HepG2 (cell line): ENCODE results near the gene MRNIP. TPM values are rescaled to one million over a fixed set of nuclear protein-coding genes. Genes with fewer than 3 reads are reported as not detected.

Experiments
- ATAC-seq: fragments of 200-7000 bp; cut with Tn5 transposase; 3 replicates; pipeline ENCODE4 v1.9.1; 2020; ENCODE audit warnings: mild to moderate bottlenecking, moderate library complexity
- BruUV-seq: library from RNA; stranded (reverse); fragments of 400-500 nt; replicated peaks from 2 replicates; lab custom pipeline; 2021; lab: Mats Ljungman, UMichigan
- CTCF ChIA-PET: fragments of 300-600 bp; formaldehyde crosslinking; extraction: SDS; loops from one replicate; lab custom pipeline; 2021; ENCODE audit warnings: low total read pairs, inconsistent platforms, low intra/inter-chr PET ratio; lab: Yijun Ruan, JAX
- POLR2A ChIA-PET: fragments of 350-600 bp; sonication (Branson Sonifier 250); formaldehyde crosslinking; loops from one replicate; lab custom pipeline; 2020; ENCODE audit warnings: antibody characterized with exemption, inconsistent platforms; lab: Yijun Ruan, JAX
- DNase-seq: peaks from one replicate; pipeline ENCODE4 v3.0.0-alpha.2; 2015; ENCODE audit warnings: low spot score
- FAIRE-seq: peaks from 3 replicates; lab custom pipeline; 2011; peaks lifted over from hg19 to GRCh38; lab: Jason Lieb, UNC
- H2AFZ ChIP-seq: one replicate; pipeline ENCODE4 v1.6.1; 2011; ENCODE audit warnings: low read length, inconsistent platforms
- H3K27ac ChIP-seq: fragments of 300-600 bp; 3 replicates; pipeline ENCODE4 v1.8.0; 2011; ENCODE audit warnings: mixed run types, mild to moderate bottlenecking, mixed read lengths, low read length, inconsistent platforms; ENCODE audit not compliant: insufficient read depth; ENCODE audit errors: extremely low read length
- H3K27me3 ChIP-seq, 2 experiments: fragments of 200-600 bp in 1 of 2; 2 replicates in 1 of 2; 3 replicates in 1 of 2; pipeline versions ENCODE4 v1.6.0 to v1.8.0; 2011; ENCODE audit warnings: low read length in 2 of 2, mild to moderate bottlenecking in 2 of 2, moderate library complexity in 2 of 2, inconsistent platforms in 1 of 2; ENCODE audit not compliant: insufficient read depth in 2 of 2, control insufficient read depth in 1 of 2
- H3K36me3 ChIP-seq, 2 experiments: fragments of 200-600 bp in 1 of 2; replicated peaks in 1 of 2; 2 replicates in 1 of 2; 3 replicates in 1 of 2; pipeline versions ENCODE4 v1.5.1 to v1.8.0; 2011; ENCODE audit warnings: low read length in 2 of 2, inconsistent platforms in 1 of 2; ENCODE audit not compliant: insufficient read depth in 2 of 2, control insufficient read depth in 1 of 2
- H3K4me1 ChIP-seq: 2 replicates; pipeline ENCODE4 v1.5.1; 2012; ENCODE audit warnings: low read length, inconsistent platforms; ENCODE audit not compliant: insufficient read depth
- H3K4me2 ChIP-seq: 2 replicates; pipeline ENCODE4 v1.6.0; 2011; ENCODE audit warnings: low read depth, low read length, inconsistent platforms
- H3K4me3 ChIP-seq, 3 experiments: fragments of 200-600 bp in 1 of 3; sonication (generic), shearing (Covaris generic) in 1 of 3; replicated peaks in 1 of 3; 2 replicates each; pipeline ENCODE4 v1.5.1; 2011 to 2016; ENCODE audit warnings: low read length in 3 of 3, inconsistent platforms in 2 of 3, low read depth in 2 of 3, mild to moderate bottlenecking in 2 of 3, control low read depth in 1 of 3, mixed read lengths in 1 of 3; ENCODE audit not compliant: insufficient read depth in 1 of 3
- H3K79me2 ChIP-seq: one replicate; pipeline ENCODE4 v1.6.1; 2011; ENCODE audit warnings: low read length, inconsistent platforms; ENCODE audit not compliant: insufficient read depth
- H3K9ac ChIP-seq: 2 replicates; pipeline ENCODE4 v1.6.0; 2011; ENCODE audit warnings: mild to moderate bottlenecking, low read depth, low read length, inconsistent platforms; ENCODE audit not compliant: insufficient read depth
- H3K9me3 ChIP-seq: 2 replicates; pipeline ENCODE4 v1.5.1; 2012; ENCODE audit warnings: mild to moderate bottlenecking, low read length
- H4K20me1 ChIP-seq: 2 replicates; pipeline ENCODE4 v1.6.0; 2011; ENCODE audit warnings: inconsistent platforms, mild to moderate bottlenecking, low read length, moderate library complexity; ENCODE audit not compliant: insufficient read depth
- ARHGAP35 ChIP-seq: sonication (generic); formaldehyde crosslinking; IDR thresholded peaks from 2 replicates; pipeline ENCODE4 v1.9.0; 2022; ENCODE audit warnings: mild to moderate bottlenecking, inconsistent platforms, moderate library complexity, missing genetic modification reagents, borderline replicate concordance
- BCL6 ChIP-seq: IDR thresholded peaks from 2 replicates; pipeline ENCODE4 v1.6.1; 2016; ENCODE audit warnings: missing genetic modification reagents, missing compliant biosample characterization
- CENPX ChIP-seq: sonication (generic); formaldehyde crosslinking; IDR thresholded peaks from 2 replicates; pipeline ENCODE4 v1.9.0; 2021; ENCODE audit warnings: mild to moderate bottlenecking, missing genetic modification reagents, moderate library complexity
- MIER2 ChIP-seq: IDR thresholded peaks from 2 replicates; pipeline ENCODE4 v1.6.1; 2016; ENCODE audit warnings: missing biosample characterization, missing genetic modification reagents
- SAFB2 ChIP-seq: sonication (generic); formaldehyde crosslinking; IDR thresholded peaks from 2 replicates; pipeline ENCODE4 v1.5.1; 2020; ENCODE audit warnings: missing genetic modification reagents, low read depth, mild to moderate bottlenecking, borderline replicate concordance
- SIN3A ChIP-seq: IDR thresholded peaks from 2 replicates; pipeline ENCODE4 v1.6.1; 2011; ENCODE audit warnings: low read depth, mild to moderate bottlenecking, control low read depth, low read length, borderline replicate concordance
- SP2 ChIP-seq: sonication (generic); formaldehyde crosslinking; IDR thresholded peaks from 2 replicates; pipeline ENCODE4 v1.5.1; 2020; ENCODE audit warnings: mild to moderate bottlenecking, missing genetic modification reagents
- ZEB1 ChIP-seq: IDR thresholded peaks from 2 replicates; pipeline ENCODE4 v1.6.1; 2012; ENCODE audit warnings: mild to moderate bottlenecking, low read depth, inconsistent platforms; ENCODE audit not compliant: insufficient replicate concordance
- ZFP82 ChIP-seq: sonication (generic); formaldehyde crosslinking; IDR thresholded peaks from 2 replicates; pipeline ENCODE4 v1.5.1; 2020; ENCODE audit warnings: mild to moderate bottlenecking, missing genetic modification reagents, borderline replicate concordance
- ZIK1 ChIP-seq: sonication (generic); formaldehyde crosslinking; IDR thresholded peaks from 2 replicates; pipeline ENCODE4 v1.5.0; 2020; ENCODE audit warnings: mild to moderate bottlenecking, low read depth, missing genetic modification reagents, borderline replicate concordance
- ZNF33A ChIP-seq: sonication (generic); formaldehyde crosslinking; IDR thresholded peaks from 2 replicates; pipeline ENCODE4 v1.5.1; 2020; ENCODE audit warnings: missing genetic modification reagents, mild to moderate bottlenecking, moderate library complexity, borderline replicate concordance
- WGBS: methylation state at CpG from one replicate; pipeline ENCODE4 v1.1.6; 2017; ENCODE audit warnings: low lambda C conversion rate; 5-methylcytosine and 5-hydroxymethylcytosine counted together
- in situ Hi-C: cut with HindIII; loops from 2 replicates; pipeline ENCODE4 v1.10.0; 2017; ENCODE audit warnings: low pct_unique_long_range_greater_than_20kb; ENCODE audit not compliant: extremely low pct_ligation_motif_present
- intact Hi-C: fragments of 100-400 bp; cut with micrococcal nuclease; formaldehyde crosslinking; loops from one replicate; pipeline ENCODE4 v1.10.0; 2022; ENCODE audit not compliant: unreplicated experiment
- polyA plus RNA-seq, 8 experiments: library from polyadenylated mRNA; depleted of rRNA in 3 of 8; stranded (reverse) in 7 of 8; unstranded in 1 of 8; fragments of >200 nt; fragmentation: Illumina TruSeq in 4 of 8; extraction: Trizol in 4 of 8; gene quantifications; 2 replicates each; pipeline versions ENCODE4 v1.2.1 to v1.2.3, GENCODE V29; 2011 to 2016; ENCODE audit warnings: low read depth in 4 of 8, missing spikeins in 1 of 8, mixed read lengths in 1 of 8; ENCODE audit not compliant: insufficient read depth in 1 of 8
- total RNA-seq, 5 experiments: library from RNA; depleted of rRNA; stranded (reverse); fragments of >200 nt; fragmentation: Illumina TruSeq; extraction: Trizol; gene quantifications; 2 replicates each; pipeline ENCODE4 v1.2.3, GENCODE V29; 2016; ENCODE audit warnings: low read depth in 1 of 5
- TF ChIP-seq, protein P1 (sequence below): sonication (generic); formaldehyde crosslinking; conservative IDR thresholded peaks from 2 replicates; pipeline ENCODE4 v1.5.0; 2020; ENCODE audit warnings: missing genetic modification reagents
- TF ChIP-seq, protein P2 (sequence below): sonication (generic); formaldehyde crosslinking; IDR thresholded peaks from 2 replicates; pipeline ENCODE4 v1.4.0; 2020; ENCODE audit warnings: missing genetic modification reagents, borderline replicate concordance
- TF ChIP-seq, protein P3 (sequence below): sonication (generic); formaldehyde crosslinking; IDR thresholded peaks from 2 replicates; pipeline ENCODE4 v1.4.0; 2020; ENCODE audit warnings: missing genetic modification reagents, borderline replicate concordance

The MRNIP gene
- total and polyA plus RNA-seq, 2 of the 13 experiments (the other 11 are each of a cell fraction or from before 2014, with no cell fraction given): 15.5 to 34.1 TPM

DNA sequence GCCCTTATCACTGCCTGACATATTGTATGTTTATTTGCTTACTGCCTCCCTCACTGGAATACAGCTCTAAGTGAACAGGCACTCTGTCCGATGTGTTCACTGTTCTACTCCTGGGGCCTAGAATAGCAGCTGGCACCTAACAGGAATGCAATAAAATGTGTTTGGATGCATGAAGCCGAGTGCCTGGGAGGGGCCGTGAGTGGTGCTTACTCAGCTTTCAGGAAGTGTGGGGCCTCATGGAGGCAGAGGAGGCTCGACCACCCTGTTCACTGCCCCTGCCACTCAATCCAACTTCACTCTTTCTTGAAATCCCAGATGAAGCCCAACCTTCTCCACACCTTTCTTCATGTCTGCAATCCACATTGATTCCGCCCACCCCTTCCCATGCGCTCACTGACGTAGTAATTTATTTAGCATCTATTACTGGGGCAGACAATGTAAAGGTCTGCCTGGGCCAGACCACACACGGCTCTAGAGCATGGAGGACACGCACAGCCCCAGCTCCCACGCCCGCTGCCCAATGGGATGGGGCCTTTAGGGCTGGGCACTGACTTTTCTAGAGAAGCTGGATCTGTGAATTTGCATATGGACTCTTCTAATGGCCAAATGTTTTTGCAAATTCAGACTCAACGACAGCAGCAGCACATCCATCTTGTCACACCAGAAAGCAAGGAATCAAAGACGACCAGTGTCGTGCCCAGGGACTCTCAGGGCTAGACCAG is 27.7 kb upstream of the MRNIP start (continued):
- no peak for TF ChIP-seq ARHGAP35 (CRISPR knock-in tag)

DNA sequence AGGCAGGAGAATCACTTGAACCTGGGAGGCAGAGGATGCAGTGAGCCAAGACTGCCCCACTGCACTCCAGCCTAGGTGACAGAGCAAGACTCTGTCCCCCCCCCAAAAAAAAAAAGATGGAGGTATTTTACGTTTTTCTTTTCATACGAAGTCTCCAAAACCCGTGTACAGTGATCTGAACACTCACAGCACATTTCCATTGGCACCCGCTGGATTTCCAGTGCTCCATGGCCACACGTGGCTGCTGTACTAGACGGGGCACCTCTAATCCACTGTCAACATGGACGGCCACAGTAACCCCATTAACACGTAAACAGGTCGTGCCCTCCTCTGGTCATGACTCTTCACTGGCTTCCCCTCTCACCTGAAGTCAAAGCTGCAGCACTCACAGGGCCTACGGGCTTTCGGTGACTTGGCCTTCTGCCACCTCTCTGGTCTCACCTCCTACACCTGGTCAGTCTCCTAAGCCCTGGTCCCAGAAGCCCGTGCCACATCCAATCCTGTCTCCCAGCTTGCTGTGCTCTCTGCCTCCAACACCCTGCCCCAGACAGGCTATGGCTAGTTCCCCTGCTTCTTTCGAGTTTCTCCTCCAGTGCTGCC is 27.0 kb upstream of the MRNIP start:
- Histone ChIP-seq H2AFZ (no peak overlapping the region), H3K79me2 (no peaks in the 10 kb centered on the region), H3K4me1 (no peaks in the 10 kb centered on the region), H3K27me3 (no peaks in the 10 kb centered on the region), H4K20me1 (no peaks in the 10 kb centered on the region), H3K27ac (no peak overlapping the region), H3K9ac (no peak overlapping the region), H3K4me3 (no peak overlapping the region)
- in situ Hi-C loops: no loop called here
- FAIRE-seq: no peak
- no peak for TF ChIP-seq SP2
- TF ChIP-seq, protein P1, sequence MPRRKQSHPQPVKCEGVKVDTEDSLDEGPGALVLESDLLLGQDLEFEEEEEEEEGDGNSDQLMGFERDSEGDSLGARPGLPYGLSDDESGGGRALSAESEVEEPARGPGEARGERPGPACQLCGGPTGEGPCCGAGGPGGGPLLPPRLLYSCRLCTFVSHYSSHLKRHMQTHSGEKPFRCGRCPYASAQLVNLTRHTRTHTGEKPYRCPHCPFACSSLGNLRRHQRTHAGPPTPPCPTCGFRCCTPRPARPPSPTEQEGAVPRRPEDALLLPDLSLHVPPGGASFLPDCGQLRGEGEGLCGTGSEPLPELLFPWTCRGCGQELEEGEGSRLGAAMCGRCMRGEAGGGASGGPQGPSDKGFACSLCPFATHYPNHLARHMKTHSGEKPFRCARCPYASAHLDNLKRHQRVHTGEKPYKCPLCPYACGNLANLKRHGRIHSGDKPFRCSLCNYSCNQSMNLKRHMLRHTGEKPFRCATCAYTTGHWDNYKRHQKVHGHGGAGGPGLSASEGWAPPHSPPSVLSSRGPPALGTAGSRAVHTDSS (CRISPR knock-in tag): no peak
- TF ChIP-seq ZEB1: no peak
- no peak for TF ChIP-seq ZNF33A (CRISPR knock-in tag)
- TF ChIP-seq ZIK1 (CRISPR knock-in tag): no peak
- no peak for TF ChIP-seq BCL6 (CRISPR knock-in tag)
- TF ChIP-seq ZFP82: no peak
- TF ChIP-seq CENPX (CRISPR knock-in tag): no peak
- no peak for TF ChIP-seq SIN3A
- TF ChIP-seq, protein P2, sequence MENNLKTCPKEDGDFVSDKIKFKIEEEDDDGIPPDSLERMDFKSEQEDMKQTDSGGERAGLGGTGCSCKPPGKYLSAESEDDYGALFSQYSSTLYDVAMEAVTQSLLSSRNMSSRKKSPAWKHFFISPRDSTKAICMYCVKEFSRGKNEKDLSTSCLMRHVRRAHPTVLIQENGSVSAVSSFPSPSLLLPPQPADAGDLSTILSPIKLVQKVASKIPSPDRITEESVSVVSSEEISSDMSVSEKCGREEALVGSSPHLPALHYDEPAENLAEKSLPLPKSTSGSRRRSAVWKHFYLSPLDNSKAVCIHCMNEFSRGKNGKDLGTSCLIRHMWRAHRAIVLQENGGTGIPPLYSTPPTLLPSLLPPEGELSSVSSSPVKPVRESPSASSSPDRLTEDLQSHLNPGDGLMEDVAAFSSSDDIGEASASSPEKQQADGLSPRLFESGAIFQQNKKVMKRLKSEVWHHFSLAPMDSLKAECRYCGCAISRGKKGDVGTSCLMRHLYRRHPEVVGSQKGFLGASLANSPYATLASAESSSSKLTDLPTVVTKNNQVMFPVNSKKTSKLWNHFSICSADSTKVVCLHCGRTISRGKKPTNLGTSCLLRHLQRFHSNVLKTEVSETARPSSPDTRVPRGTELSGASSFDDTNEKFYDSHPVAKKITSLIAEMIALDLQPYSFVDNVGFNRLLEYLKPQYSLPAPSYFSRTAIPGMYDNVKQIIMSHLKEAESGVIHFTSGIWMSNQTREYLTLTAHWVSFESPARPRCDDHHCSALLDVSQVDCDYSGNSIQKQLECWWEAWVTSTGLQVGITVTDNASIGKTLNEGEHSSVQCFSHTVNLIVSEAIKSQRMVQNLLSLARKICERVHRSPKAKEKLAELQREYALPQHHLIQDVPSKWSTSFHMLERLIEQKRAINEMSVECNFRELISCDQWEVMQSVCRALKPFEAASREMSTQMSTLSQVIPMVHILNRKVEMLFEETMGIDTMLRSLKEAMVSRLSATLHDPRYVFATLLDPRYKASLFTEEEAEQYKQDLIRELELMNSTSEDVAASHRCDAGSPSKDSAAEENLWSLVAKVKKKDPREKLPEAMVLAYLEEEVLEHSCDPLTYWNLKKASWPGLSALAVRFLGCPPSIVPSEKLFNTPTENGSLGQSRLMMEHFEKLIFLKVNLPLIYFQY: no peak
- TF ChIP-seq, protein P3, sequence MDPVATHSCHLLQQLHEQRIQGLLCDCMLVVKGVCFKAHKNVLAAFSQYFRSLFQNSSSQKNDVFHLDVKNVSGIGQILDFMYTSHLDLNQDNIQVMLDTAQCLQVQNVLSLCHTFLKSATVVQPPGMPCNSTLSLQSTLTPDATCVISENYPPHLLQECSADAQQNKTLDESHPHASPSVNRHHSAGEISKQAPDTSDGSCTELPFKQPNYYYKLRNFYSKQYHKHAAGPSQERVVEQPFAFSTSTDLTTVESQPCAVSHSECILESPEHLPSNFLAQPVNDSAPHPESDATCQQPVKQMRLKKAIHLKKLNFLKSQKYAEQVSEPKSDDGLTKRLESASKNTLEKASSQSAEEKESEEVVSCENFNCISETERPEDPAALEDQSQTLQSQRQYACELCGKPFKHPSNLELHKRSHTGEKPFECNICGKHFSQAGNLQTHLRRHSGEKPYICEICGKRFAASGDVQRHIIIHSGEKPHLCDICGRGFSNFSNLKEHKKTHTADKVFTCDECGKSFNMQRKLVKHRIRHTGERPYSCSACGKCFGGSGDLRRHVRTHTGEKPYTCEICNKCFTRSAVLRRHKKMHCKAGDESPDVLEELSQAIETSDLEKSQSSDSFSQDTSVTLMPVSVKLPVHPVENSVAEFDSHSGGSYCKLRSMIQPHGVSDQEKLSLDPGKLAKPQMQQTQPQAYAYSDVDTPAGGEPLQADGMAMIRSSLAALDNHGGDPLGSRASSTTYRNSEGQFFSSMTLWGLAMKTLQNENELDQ (CRISPR knock-in tag): no peak
- no peak for TF ChIP-seq SAFB2 (CRISPR knock-in tag)
- TF ChIP-seq MIER2 (CRISPR knock-in tag): no peak
- TF ChIP-seq, all 625 proteins: peak for 0
- DNase-seq: no peak
- WGBS: over 99% methylated on average over 13 of the region's 13 CpGs
- no TSS peak for BruUV-seq
- CTCF ChIA-PET: no interaction called here
- no peak for ATAC-seq
- H3K36me3 ChIP-seq: peaks cover 35 to 65% of the 10 kb centered on the region in 2 experiments
- POLR2A ChIA-PET: no interaction called here
- H3K4me2 ChIP-seq: no peak overlapping the region
- peaks cover 28% of the 10 kb centered on the region for H3K9me3 ChIP-seq
- intact Hi-C loops: no loop called here
